ENCODE measurements around the gene DNM3.

Gene DNM3

DNA sequence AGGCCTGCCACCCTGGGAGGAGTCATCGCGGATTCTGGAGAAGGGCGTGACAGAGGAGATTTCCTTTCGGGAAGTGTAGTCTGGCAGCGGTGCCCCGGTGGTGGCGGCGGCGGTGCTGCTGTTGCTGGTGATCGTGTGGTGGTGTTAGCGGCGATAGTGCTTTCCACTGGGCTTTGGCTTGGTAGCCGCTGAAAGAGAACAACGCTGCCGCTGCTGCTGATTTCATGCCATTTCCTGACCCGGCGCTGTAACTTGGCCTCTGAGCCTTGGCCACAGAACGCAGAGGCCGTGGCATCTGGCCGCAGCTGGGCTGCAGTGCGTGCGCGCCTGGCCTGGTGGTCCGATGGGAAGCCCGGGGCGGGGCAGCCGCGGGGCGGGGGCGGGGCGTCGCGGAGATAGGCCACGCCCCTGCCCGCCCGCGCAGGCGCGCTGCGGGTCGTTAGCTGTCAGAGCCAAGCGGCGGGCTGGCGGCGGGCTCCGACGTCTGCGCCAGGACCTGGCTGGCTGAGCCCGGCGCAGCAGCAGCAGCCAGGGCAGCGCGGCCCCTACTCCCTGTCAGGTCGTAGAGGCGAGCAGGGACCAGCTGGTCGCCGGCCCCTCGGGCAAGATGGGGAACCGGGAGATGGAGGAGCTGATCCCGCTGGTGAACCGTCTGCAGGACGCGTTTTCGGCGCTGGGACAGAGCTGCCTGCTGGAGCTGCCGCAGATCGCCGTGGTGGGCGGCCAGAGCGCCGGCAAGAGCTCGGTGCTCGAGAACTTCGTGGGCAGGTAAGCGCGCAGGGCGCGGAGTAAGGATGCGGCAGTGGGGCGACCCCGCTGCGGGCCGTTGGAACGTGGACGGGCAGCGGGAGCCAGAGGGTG, at the start of gene DNM3:
DNM3 (plus strand) TSS at position 449 of the 861 bp plus-strand sequence; CDS start at position 608, 159 bp downstream.
- peak within 1 kb of the TSS; percentile 48 for H3K4me3 ChIP-seq (replicated peaks; ENCODE audit: low read depth, low read length)
- DNase-seq (ENCODE audit: extremely low read depth, low read depth) = peak; percentile 37
- no peak for TF ChIP-seq CTCF (IDR thresholded peaks at IDR 0.05; ENCODE audit: low read depth, low read length, missing control alignments)

- no peak overlapping the region for H3K4me3 ChIP-seq (replicated peaks; ENCODE audit: low read depth, low read length)
- DNase-seq (ENCODE audit: extremely low read depth, low read depth) = no peak
- no peak for TF ChIP-seq CTCF (IDR thresholded peaks at IDR 0.05; ENCODE audit: low read depth, low read length, missing control alignments)
These were observed 48.5 kb upstream of the DNM3 start for GRCh38 chr1:171792656-171793369.

DNA sequence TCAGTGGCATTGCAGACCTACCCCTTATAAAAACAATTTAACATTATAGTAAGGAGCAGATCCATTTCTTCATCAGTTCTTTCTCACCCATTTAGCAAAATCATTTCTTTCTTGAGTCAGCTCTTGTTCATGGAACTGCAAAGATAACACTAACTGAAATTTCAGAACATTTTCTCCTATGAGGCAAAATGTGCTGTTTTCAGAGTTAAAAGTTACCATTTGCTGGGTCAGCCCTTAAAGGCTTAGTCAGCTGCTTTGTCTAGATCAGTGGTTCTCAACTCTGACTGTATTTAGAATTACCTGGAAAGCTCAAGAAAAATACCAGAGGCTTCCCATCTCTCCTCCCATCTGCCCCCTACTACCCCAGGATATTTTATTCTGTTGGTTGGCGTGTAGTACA, 47.7 kb upstream of the DNM3 start:
- no peak for DNase-seq (ENCODE audit: extremely low read depth, low read depth)
- no peak for TF ChIP-seq CTCF (IDR thresholded peaks at IDR 0.05; ENCODE audit: low read depth, low read length, missing control alignments)
- no peak overlapping the region for H3K4me3 ChIP-seq (replicated peaks; ENCODE audit: low read depth, low read length)

DNA sequence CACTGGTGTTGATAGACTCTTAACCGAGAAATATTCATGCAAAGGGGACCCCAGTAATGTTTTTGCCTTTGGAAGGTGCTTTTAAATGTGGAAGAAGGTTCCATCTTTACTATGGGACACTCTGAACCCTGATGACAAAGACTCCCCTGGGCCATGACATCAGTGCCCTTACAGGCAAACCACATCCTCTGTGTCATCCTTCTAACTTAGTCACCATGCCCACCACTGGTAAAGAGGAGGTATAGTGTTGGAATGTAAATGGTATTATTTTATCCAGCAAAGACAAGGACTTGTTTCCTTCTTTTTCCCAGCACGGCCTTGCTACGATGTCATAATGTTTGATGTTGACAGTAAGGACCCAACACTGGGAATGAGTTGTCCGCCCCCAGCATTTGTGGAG, 47.2 kb upstream of the DNM3 start:
- TF ChIP-seq CTCF (IDR thresholded peaks at IDR 0.05; ENCODE audit: low read depth, low read length, missing control alignments) = no peak
- H3K4me3 ChIP-seq (replicated peaks; ENCODE audit: low read depth, low read length) = no peak overlapping the region
- peak; percentile 56 for DNase-seq (ENCODE audit: extremely low read depth, low read depth)

GRCh38 chr1:171796592-171796991, 44.7 kb upstream of the DNM3 start:
- TF ChIP-seq CTCF (IDR thresholded peaks at IDR 0.05; ENCODE audit: low read depth, low read length, missing control alignments) = no peak
- no peak overlapping the region for H3K4me3 ChIP-seq (replicated peaks; ENCODE audit: low read depth, low read length)
- no peak for DNase-seq (ENCODE audit: extremely low read depth, low read depth)

DNA sequence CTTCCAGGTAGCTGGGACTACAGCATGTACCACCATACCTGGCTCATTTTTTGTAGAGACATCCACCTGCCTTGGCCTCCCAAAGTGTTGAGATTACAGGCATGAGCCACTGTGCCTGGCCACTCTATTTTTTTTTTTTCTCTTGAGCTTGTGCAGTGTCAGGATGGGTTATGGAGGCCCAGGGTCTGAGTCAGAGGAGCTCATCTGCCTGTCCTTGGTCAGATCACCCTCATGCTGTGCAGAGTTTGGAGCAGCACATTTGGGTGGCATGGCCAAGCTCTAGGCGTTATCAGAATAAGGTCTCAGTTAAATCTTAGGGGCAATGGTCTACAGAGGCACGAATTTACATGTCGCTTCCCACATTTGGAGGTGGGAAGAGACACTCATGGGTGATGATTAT, 43.0 kb upstream of the DNM3 start:
- no peak overlapping the region for H3K4me3 ChIP-seq (replicated peaks; ENCODE audit: low read depth, low read length)
- TF ChIP-seq CTCF (IDR thresholded peaks at IDR 0.05; ENCODE audit: low read depth, low read length, missing control alignments) = no peak
- no peak for DNase-seq (ENCODE audit: extremely low read depth, low read depth)
